ENCODE measurements around the gene MBD3L5. TPM values are rescaled to one million over a fixed set of nuclear protein-coding genes. Genes with fewer than 3 reads are reported as not detected.

Gene MBD3L5
- total and polyA plus RNA-seq, 4 experiments from 2014 or later: not detected

- Mint-ChIP-seq H3K4me1 (peaks cover 13 to 40% (median 21%) of the 10 kb centered on the region in 4 donors), H3K9me3 (peaks cover 0 to 27% (median 16%) of the 10 kb centered on the region in 8 donors), H3K36me3 (peaks cover 50 to 57% of the 10 kb centered on the region in 2 donors), H3K4me3 (peak overlapping the region in 7 of 8 donors; percentile 41 to 73 (median 64)), H3K27ac (peak overlapping the region in 3 of 7 donors; percentile 16 to 81 (median 53)), H3K27me3 (no peaks in the 10 kb centered on the region)
- peaks cover 53% of the 10 kb centered on the region for H3K36me3 ChIP-seq (ENCODE audit: insufficient read depth, low read length)
- POLR2A ChIA-PET (ENCODE audit: partially characterized antibody): interaction anchor here (4.7 kb wide), 1 partner anchor 27 kb away, joined by 31 read pairs; no protein-coding TSS in a partner anchor
- H3K27me3 ChIP-seq (ENCODE audit: insufficient read depth, low read length): no peaks in the 10 kb centered on the region
- H3K4me3 ChIP-seq (ENCODE audit: low read length in 2 of 2): no peak overlapping the region
- H3K9me3 ChIP-seq (ENCODE audit: control insufficient read depth in 1 of 2, low read length in 2 of 2): peaks cover 6 to 9% of the 10 kb centered on the region in 2 donors
- DNase-seq: no peak
- H3K4me1 ChIP-seq (ENCODE audit: insufficient read depth, low read length): peaks cover 21% of the 10 kb centered on the region
- CTCF ChIA-PET (ENCODE audit: partially characterized antibody): no interaction called here
- H3K27ac ChIP-seq (ENCODE audit: low read depth, low read length): no peak overlapping the region
- intact Hi-C loops (cut with micrococcal nuclease): no loop called here
These were observed 42.2 kb downstream of the MBD3L5 start for GRCh38 chr19:7072541-7072940.

GRCh38 chr19:7074705-7075282 is 44.4 kb downstream of the MBD3L5 start:
- no peak for DNase-seq
- peaks cover 63 to 80% of the 10 kb centered on the region in 2 donors for H3K36me3 Mint-ChIP-seq
- intact Hi-C loops (cut with micrococcal nuclease): no loop called here
- peak overlapping the region in 1 of 7 donors; percentile 32 for H3K27ac Mint-ChIP-seq
- H3K4me1 Mint-ChIP-seq: peaks cover 8 to 27% (median 13%) of the 10 kb centered on the region in 4 donors
- POLR2A ChIA-PET (ENCODE audit: partially characterized antibody): no interaction called here
- CTCF ChIA-PET (ENCODE audit: partially characterized antibody): interaction anchor here (1.9 kb wide), 1 partner anchor 11 kb away, joined by 4 read pairs; no protein-coding TSS in a partner anchor
- no peak overlapping the region for H3K27ac ChIP-seq (ENCODE audit: low read depth, low read length)
- peaks cover 6 to 24% of the 10 kb centered on the region in 2 donors for H3K9me3 ChIP-seq (ENCODE audit: control insufficient read depth in 1 of 2, low read length in 2 of 2)
- H3K4me3 Mint-ChIP-seq: no peak overlapping the region
- H3K4me3 ChIP-seq (ENCODE audit: low read length in 2 of 2): no peak overlapping the region
- H3K4me1 ChIP-seq (ENCODE audit: insufficient read depth, low read length): peaks cover 16% of the 10 kb centered on the region
- peaks cover 0 to 50% (median 37%) of the 10 kb centered on the region in 8 donors for H3K9me3 Mint-ChIP-seq
- no peaks in the 10 kb centered on the region for H3K27me3 Mint-ChIP-seq
- H3K27me3 ChIP-seq (ENCODE audit: insufficient read depth, low read length): no peaks in the 10 kb centered on the region
- peaks cover 74% of the 10 kb centered on the region for H3K36me3 ChIP-seq (ENCODE audit: insufficient read depth, low read length)

- H3K36me3 ChIP-seq (ENCODE audit: insufficient read depth, low read length): peaks cover 86% of the 10 kb centered on the region
- H3K9me3 Mint-ChIP-seq: peaks cover 0 to 63% (median 49%) of the 10 kb centered on the region in 8 donors
These were observed 45.8 kb downstream of the MBD3L5 start for GRCh38 chr19:7076151-7076550.

GRCh38 chr19:7078008-7078407 is 47.6 kb downstream of the MBD3L5 start:
- H3K27me3 ChIP-seq (ENCODE audit: insufficient read depth, low read length): no peaks in the 10 kb centered on the region
- ChIA-PET POLR2A (ENCODE audit: partially characterized antibody) (interaction anchor here (1.3 kb wide), 1 partner anchor 9 kb away, joined by 6 read pairs; the partner anchor contains the start of gene ZNF557), CTCF (ENCODE audit: partially characterized antibody) (no interaction called here)
- Mint-ChIP-seq H3K36me3 (peaks cover 77 to 94% of the 10 kb centered on the region in 2 donors), H3K27ac (peak overlapping the region in 2 of 7 donors; percentile 25 to 29), H3K4me1 (peaks cover 0 to 7% (median 3%) of the 10 kb centered on the region in 4 donors), H3K27me3 (no peaks in the 10 kb centered on the region), H3K4me3 (peak overlapping the region in 2 of 8 donors; percentile 22 to 40), H3K9me3 (peaks cover 0 to 82% (median 65%) of the 10 kb centered on the region in 8 donors)
- no peak overlapping the region for H3K4me3 ChIP-seq (ENCODE audit: low read length in 2 of 2)
- peaks cover 22 to 55% of the 10 kb centered on the region in 2 donors for H3K9me3 ChIP-seq (ENCODE audit: control insufficient read depth in 1 of 2, low read length in 2 of 2)
- intact Hi-C loops (cut with micrococcal nuclease): no loop called here
- no peak for DNase-seq
- H3K36me3 ChIP-seq (ENCODE audit: insufficient read depth, low read length): peaks cover 93% of the 10 kb centered on the region
- H3K27ac ChIP-seq (ENCODE audit: low read depth, low read length): no peak overlapping the region
- H3K4me1 ChIP-seq (ENCODE audit: insufficient read depth, low read length): no peaks in the 10 kb centered on the region

More at GRCh38 chr19:7076151-7076550, 45.8 kb downstream of the MBD3L5 start:
- ChIA-PET POLR2A (ENCODE audit: partially characterized antibody) (interaction anchor here (0.9 kb wide), 1 partner anchor 275 kb away, joined by 3 read pairs; no protein-coding TSS in a partner anchor), CTCF (ENCODE audit: partially characterized antibody) (interaction anchor here (1.9 kb wide), 1 partner anchor 10 kb away, joined by 4 read pairs; no protein-coding TSS in a partner anchor)
- H3K4me3 Mint-ChIP-seq: no peak overlapping the region
- intact Hi-C loops (cut with micrococcal nuclease): no loop called here
- H3K27me3 Mint-ChIP-seq: no peaks in the 10 kb centered on the region
- no peak for DNase-seq
- peaks cover 7 to 15% (median 10%) of the 10 kb centered on the region in 4 donors for H3K4me1 Mint-ChIP-seq
- peaks cover 4% of the 10 kb centered on the region for H3K4me1 ChIP-seq (ENCODE audit: insufficient read depth, low read length)
- peaks cover 15 to 36% of the 10 kb centered on the region in 2 donors for H3K9me3 ChIP-seq (ENCODE audit: control insufficient read depth in 1 of 2, low read length in 2 of 2)
- no peaks in the 10 kb centered on the region for H3K27me3 ChIP-seq (ENCODE audit: insufficient read depth, low read length)
- peaks cover 70 to 89% of the 10 kb centered on the region in 2 donors for H3K36me3 Mint-ChIP-seq
- no peak overlapping the region for H3K4me3 ChIP-seq (ENCODE audit: low read length in 2 of 2)
- H3K27ac Mint-ChIP-seq: peak overlapping the region in 1 of 7 donors; percentile 1
- no peak overlapping the region for H3K27ac ChIP-seq (ENCODE audit: low read depth, low read length)

Other genes with a start within 250 kb of the MBD3L5 start
- 10 to 100 TPM in 1 of 2 experiments, 1 to 10 TPM in 1; 8.5 to 10.0 TPM for gene ADGRE1, start 143.0 kb upstream of the MBD3L5 start, total RNA-seq
- gene ADGRE1, start 143.0 kb upstream of the MBD3L5 start, polyA plus RNA-seq: 10 to 100 TPM in 1 of 2 donors, 1 to 10 TPM in 1; 2.9 to 10.6 TPM
- gene MBD3L2B, start 9.1 kb upstream of the MBD3L5 start, total RNA-seq: not detected
- gene MBD3L2B, start 9.1 kb upstream of the MBD3L5 start, polyA plus RNA-seq: not detected
- not detected for gene MBD3L4, start 9.6 kb downstream of the MBD3L5 start, total RNA-seq
- not detected for gene MBD3L4, start 9.6 kb downstream of the MBD3L5 start, polyA plus RNA-seq
- gene MBD3L2, start 18.7 kb downstream of the MBD3L5 start, total RNA-seq: not detected
- gene MBD3L2, start 18.7 kb downstream of the MBD3L5 start, polyA plus RNA-seq: not detected
- gene MBD3L3, start 28.1 kb downstream of the MBD3L5 start, total RNA-seq: not detected
- gene MBD3L3, start 28.1 kb downstream of the MBD3L5 start, polyA plus RNA-seq: not detected
- gene ZNF557, start 39.1 kb downstream of the MBD3L5 start, total RNA-seq: 10 to 100 TPM; 32.3 to 33.2 TPM
- 1 to 10 TPM in 1 of 2 donors, under 1 TPM in 1; 0.94 to 9.8 TPM for gene ZNF557, start 39.1 kb downstream of the MBD3L5 start, polyA plus RNA-seq